ENCODE data around the gene SLC14A1. TPM values are rescaled to one million over a fixed set of nuclear protein-coding genes. Genes with fewer than 3 reads are reported as not detected.

The SLC14A1 gene
- total and polyA plus RNA-seq, 2 of the 8 experiments (the other 6 are each of a cell fraction or from before 2014, with no cell fraction given): 0.18 TPM; not detected in 1

DNA sequence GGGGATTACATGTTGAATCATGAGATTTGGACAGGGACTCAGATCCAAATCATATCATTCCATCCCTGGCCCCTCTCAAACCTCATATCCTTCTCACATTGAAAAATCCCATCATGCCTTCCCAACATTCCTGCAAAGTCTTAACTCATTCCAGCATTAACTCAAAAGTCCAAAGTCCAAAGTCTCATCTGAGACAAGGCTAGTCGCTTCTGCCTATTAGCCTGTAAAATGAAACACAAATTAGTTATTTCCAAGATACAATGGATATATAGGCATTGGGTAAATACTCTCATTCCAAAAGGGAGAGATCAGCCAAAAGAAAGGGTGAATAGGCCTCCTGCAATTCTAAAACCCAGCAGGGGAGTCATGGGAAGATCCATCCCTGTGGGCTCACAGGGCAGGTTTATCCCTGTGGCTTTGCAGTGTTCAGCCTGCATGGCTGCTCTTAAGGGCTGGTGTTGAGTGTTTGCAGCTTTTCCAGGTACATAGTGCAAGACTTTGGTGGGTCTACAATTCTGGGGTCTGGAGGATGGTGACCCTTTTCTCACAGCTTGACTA, 21.2 kb upstream of the SLC14A1 start:
- Histone ChIP-seq H3K27me3 (replicated peaks in 1 of 4; ENCODE audit: control insufficient read depth in 3 of 4, extremely low read depth in 1 of 4, insufficient read depth in 3 of 4, low read length in 3 of 4) (no peaks in the 10 kb centered on the region), H3K4ac (replicated peaks; ENCODE audit: insufficient read length, low read depth, low read length) (no peak overlapping the region), H3K9me3 (ENCODE audit: insufficient read depth in 2 of 2, low read depth in 1 of 2, low read length in 1 of 2) (peaks cover 10 to 32% of the 10 kb centered on the region in 2 experiments), H2BK120ac (replicated peaks; ENCODE audit: low read depth, low read length) (no peak overlapping the region), H3K23me2 (ENCODE audit: low read depth, low read length) (no peaks in the 10 kb centered on the region), H3K4me2 (ENCODE audit: insufficient read depth in 1 of 2, low read depth in 2 of 2, low read length in 2 of 2) (no peak overlapping the region), H3K36me3 (ENCODE audit: control insufficient read depth in 2 of 4, insufficient read depth in 4 of 4, low read length in 3 of 4) (no peaks in the 10 kb centered on the region; a peak in 1 of 8 replicates), H4K91ac (replicated peaks; ENCODE audit: insufficient read length, low read length) (no peak overlapping the region), H3K23ac (ENCODE audit: insufficient read length) (no peak overlapping the region), H4K20me1 (replicated peaks in 1 of 2; ENCODE audit: control insufficient read depth in 1 of 2, insufficient read depth in 2 of 2, low read length in 2 of 2) (no peaks in the 10 kb centered on the region), H3K79me2 (ENCODE audit: control insufficient read depth in 1 of 2, insufficient read depth in 2 of 2, low read length in 2 of 2) (no peaks in the 10 kb centered on the region), H2BK15ac (ENCODE audit: low read length) (no peak overlapping the region), H3K4me1 (replicated peaks in 1 of 4; ENCODE audit: control insufficient read depth in 3 of 4, insufficient read depth in 4 of 4, low read length in 3 of 4) (no peaks in the 10 kb centered on the region), H2BK5ac (ENCODE audit: low read depth, low read length) (no peak overlapping the region), H4K5ac (ENCODE audit: insufficient read length, low read depth, low read length) (no peak overlapping the region), H3K9ac (replicated peaks in 1 of 4; ENCODE audit: extremely low read depth in 1 of 4, low read depth in 3 of 4, low read length in 3 of 4) (no peak overlapping the region), H2AFZ (ENCODE audit: low read length) (no peak overlapping the region), H3K14ac (ENCODE audit: insufficient read length) (no peak overlapping the region), H2BK12ac (ENCODE audit: low read depth, low read length) (no peak overlapping the region), H3K79me1 (ENCODE audit: low read depth, low read length) (no peaks in the 10 kb centered on the region), H2AK5ac (ENCODE audit: low read depth, low read length) (no peak overlapping the region), H3K4me3 (ENCODE audit: extremely low read depth in 1 of 4, insufficient read depth in 2 of 4, low read depth in 3 of 4, low read length in 4 of 4) (no peak overlapping the region), H4K8ac (ENCODE audit: extremely low read depth, insufficient read depth, low read length) (no peak overlapping the region), H3K27ac (ENCODE audit: low read depth, low read length) (no peak overlapping the region), H2BK20ac (ENCODE audit: low read length) (no peak overlapping the region), H3K18ac (ENCODE audit: extremely low read depth, low read length) (no peak overlapping the region), H3K56ac (replicated peaks; ENCODE audit: insufficient read length, low read depth, low read length) (no peak overlapping the region)
- WGBS, 2 experiments (ENCODE audit: extremely low coverage in 1 of 2, insufficient coverage in 1 of 2, insufficient read length in 1 of 2, insufficient replicate concordance in 2 of 2, low coverage in 1 of 2, low lambda C conversion rate in 2 of 2, missing lambda C conversion rate in 1 of 2): 100% methylated on average over 1 of the region's 1 CpG; no CpG with 5 or more reads in 1 of the 2 experiments
- TF ChIP-seq NRF1 (IDR thresholded peaks at IDR 0.05; ENCODE audit: low read depth, low read length) (no peak), GABPA (IDR thresholded peaks at IDR 0.05; ENCODE audit: borderline replicate concordance, insufficient read depth, low read length) (no peak)
- CTCF ChIA-PET (ENCODE audit: partially characterized antibody): no interaction called here
- DNase-seq (ENCODE audit: low read depth in 1 of 2, low spot score in 2 of 2) (no peak), FAIRE-seq (no peak)
- POLR2A ChIA-PET (ENCODE audit: partially characterized antibody): no interaction called here
